Activated CD8-positive, alpha-beta memory T cell treated with anti-CD3 and anti-CD28 coated beads, Interleukin-2, amount 10 ng/mL, durations not matched to agents 7 days and 5 days (primary cell): ENCODE data around the gene ZNF670. TPM values are rescaled to one million over a fixed set of nuclear protein-coding genes. Genes with fewer than 3 reads are reported as not detected.
"Not testable (repeated sequence)": the region's sequence is repeated elsewhere in the genome, so short reads cannot be mapped to it uniquely, and the experiment has no call there.

ENCODE experiments used
- ATAC-seq: fragments of 150-1000 bp; cut with Tn5 transposase; one replicate; pipeline ENCODE4 v1.10.0; 2021; ENCODE audit warnings: moderate library complexity
- CTCF ChIA-PET: fragments of 350-600 bp; sonication (Branson Sonifier 250); formaldehyde crosslinking; loops from one replicate; lab custom pipeline; 2021; ENCODE audit warnings: antibody characterized with exemption; lab: Charles Lee
- DNase-seq: peaks from one replicate; pipeline ENCODE4 v3.0.0-alpha.2; 2020
- H3K27ac Mint-ChIP-seq: one replicate; pipeline ENCODE4 v1.8.0; 2021; ENCODE audit warnings: mild to moderate bottlenecking, mixed read lengths
- H3K27me3 Mint-ChIP-seq: one replicate; pipeline ENCODE4 v1.8.0; 2021; ENCODE audit warnings: mixed read lengths
- H3K36me3 Mint-ChIP-seq: one replicate; pipeline ENCODE4 v1.8.0; 2021; ENCODE audit warnings: mild to moderate bottlenecking, mixed read lengths
- H3K4me1 Mint-ChIP-seq: one replicate; pipeline ENCODE4 v1.8.0; 2021; ENCODE audit warnings: mixed read lengths
- H3K4me3 Mint-ChIP-seq: one replicate; pipeline ENCODE4 v1.8.0; 2021; ENCODE audit warnings: mild to moderate bottlenecking, moderate library complexity, mixed read lengths
- H3K9me3 Mint-ChIP-seq: one replicate; pipeline ENCODE4 v1.8.0; 2022; ENCODE audit warnings: low read depth, mixed read lengths
- total RNA-seq, 2 experiments: library from RNA; stranded (reverse); gene quantifications; one replicate each; pipeline ENCODE4 v1.2.3, GENCODE V29; 2021

Gene ZNF670
- total RNA-seq = 1 to 10 TPM; 1.0 to 1.3 TPM

GRCh38 chr1:247078258-247079140 lies at the start of gene ZNF670:
Gene ZNF670, minus strand, starts transcription at chr1:247078811. Its CDS starts 215 bp downstream, at chr1:247078596.
- peak within 1 kb of the TSS; percentile 80 for H3K4me3 Mint-ChIP-seq
- CTCF ChIA-PET = interaction anchor here (1.9 kb wide), 1 partner anchor 132 kb away, joined by 6 read pairs; no protein-coding TSS in a partner anchor
- H3K27me3 Mint-ChIP-seq = peaks cover 6% of the 10 kb centered on the region
- peak; percentile 100 for ATAC-seq
- peak; percentile 90 for DNase-seq
- peaks cover 21% of the 10 kb centered on the region for H3K4me1 Mint-ChIP-seq
- H3K36me3 Mint-ChIP-seq = peaks cover 16% of the 10 kb centered on the region
- H3K27ac Mint-ChIP-seq = peak within 1 kb of the TSS; percentile 70
- H3K9me3 Mint-ChIP-seq = peaks cover 2% of the 10 kb centered on the region

- Mint-ChIP-seq H3K9me3 (peaks cover 14% of the 10 kb centered on the region), H3K4me3 (peak overlapping the region; percentile 72), H3K36me3 (peaks cover 31% of the 10 kb centered on the region), H3K27ac (peak overlapping the region; percentile 66)
- not testable (repeated sequence) for ATAC-seq, H3K4me1 Mint-ChIP-seq, H3K27me3 Mint-ChIP-seq, DNase-seq
- CTCF ChIA-PET = interaction anchor here (1.1 kb wide), 1 partner anchor 42 kb away, joined by 5 read pairs; no protein-coding TSS in a partner anchor
Observed at GRCh38 chr1:247127519-247128282, 49.1 kb upstream of the ZNF670 start.

GRCh38 chr1:247126601-247127000 lies 48.0 kb upstream of the ZNF670 start:
- H3K36me3 Mint-ChIP-seq = peaks cover 21% of the 10 kb centered on the region
- DNase-seq, H3K4me3 Mint-ChIP-seq, H3K4me1 Mint-ChIP-seq, H3K27me3 Mint-ChIP-seq, CTCF ChIA-PET, H3K9me3 Mint-ChIP-seq, H3K27ac Mint-ChIP-seq: not testable (repeated sequence)
- peak; percentile 75 for ATAC-seq

GRCh38 chr1:247126166-247126565 lies 47.6 kb upstream of the ZNF670 start:
- peaks cover 20% of the 10 kb centered on the region for H3K36me3 Mint-ChIP-seq
- H3K27ac Mint-ChIP-seq, H3K9me3 Mint-ChIP-seq, H3K27me3 Mint-ChIP-seq, H3K4me3 Mint-ChIP-seq, H3K4me1 Mint-ChIP-seq, DNase-seq, CTCF ChIA-PET: not testable (repeated sequence)
- ATAC-seq = peak; percentile 99

- H3K27me3 Mint-ChIP-seq = no peaks in the 10 kb centered on the region
- CTCF ChIA-PET = no interaction called here
- no peaks in the 10 kb centered on the region for H3K4me1 Mint-ChIP-seq
- DNase-seq (no peak), ATAC-seq (no peak)
- no peak overlapping the region for H3K4me3 Mint-ChIP-seq
- no peak overlapping the region for H3K27ac Mint-ChIP-seq
- peaks cover 3% of the 10 kb centered on the region for H3K9me3 Mint-ChIP-seq
- peaks cover 2% of the 10 kb centered on the region for H3K36me3 Mint-ChIP-seq
Observed at GRCh38 chr1:247121382-247121781, 42.8 kb upstream of the ZNF670 start.

GRCh38 chr1:247120408-247120668 lies 41.7 kb upstream of the ZNF670 start:
- H3K9me3 Mint-ChIP-seq, H3K4me1 Mint-ChIP-seq, H3K36me3 Mint-ChIP-seq, ATAC-seq, H3K27me3 Mint-ChIP-seq, H3K27ac Mint-ChIP-seq, CTCF ChIA-PET, DNase-seq, H3K4me3 Mint-ChIP-seq: not testable (repeated sequence)

GRCh38 chr1:247119600-247120407 lies 41.2 kb upstream of the ZNF670 start:
- H3K4me3 Mint-ChIP-seq = no peak overlapping the region
- H3K27me3 Mint-ChIP-seq = no peaks in the 10 kb centered on the region
- no peaks in the 10 kb centered on the region for H3K4me1 Mint-ChIP-seq
- DNase-seq (no peak), ATAC-seq (peak; percentile 55)
- peaks cover 2% of the 10 kb centered on the region for H3K36me3 Mint-ChIP-seq
- peaks cover 3% of the 10 kb centered on the region for H3K9me3 Mint-ChIP-seq
- no peak overlapping the region for H3K27ac Mint-ChIP-seq
- CTCF ChIA-PET = no interaction called here

- peaks cover 3% of the 10 kb centered on the region for H3K9me3 Mint-ChIP-seq
- H3K36me3 Mint-ChIP-seq = peaks cover 2% of the 10 kb centered on the region
- H3K4me1 Mint-ChIP-seq = no peaks in the 10 kb centered on the region
- ATAC-seq (peak; percentile 68), DNase-seq (peak; percentile 52)
- CTCF ChIA-PET = no interaction called here
- H3K4me3 Mint-ChIP-seq = no peak overlapping the region
- no peak overlapping the region for H3K27ac Mint-ChIP-seq
- H3K27me3 Mint-ChIP-seq = no peaks in the 10 kb centered on the region
Observed at GRCh38 chr1:247118946-247119446, 40.4 kb upstream of the ZNF670 start.

GRCh38 chr1:247115545-247115944 lies 36.9 kb upstream of the ZNF670 start:
- no peak overlapping the region for H3K27ac Mint-ChIP-seq
- H3K9me3 Mint-ChIP-seq = no peaks in the 10 kb centered on the region
- DNase-seq (no peak), ATAC-seq (no peak)
- H3K27me3 Mint-ChIP-seq = peaks cover 20% of the 10 kb centered on the region
- no peak overlapping the region for H3K4me3 Mint-ChIP-seq
- H3K36me3 Mint-ChIP-seq = peaks cover 5% of the 10 kb centered on the region
- CTCF ChIA-PET = no interaction called here
- H3K4me1 Mint-ChIP-seq = peaks cover 5% of the 10 kb centered on the region

GRCh38 chr1:247115141-247115510 lies 36.5 kb upstream of the ZNF670 start:
- Mint-ChIP-seq H3K9me3 (no peaks in the 10 kb centered on the region), H3K4me1 (peaks cover 6% of the 10 kb centered on the region), H3K27ac (no peak overlapping the region), H3K4me3 (no peak overlapping the region), H3K36me3 (peaks cover 5% of the 10 kb centered on the region), H3K27me3 (peaks cover 22% of the 10 kb centered on the region)
- CTCF ChIA-PET = no interaction called here
- DNase-seq (no peak), ATAC-seq (no peak)

GRCh38 chr1:247114351-247115140 lies 35.9 kb upstream of the ZNF670 start:
- Mint-ChIP-seq H3K27me3 (peaks cover 27% of the 10 kb centered on the region), H3K4me1 (peaks cover 6% of the 10 kb centered on the region), H3K4me3 (no peak overlapping the region), H3K9me3 (no peaks in the 10 kb centered on the region), H3K36me3 (peaks cover 5% of the 10 kb centered on the region), H3K27ac (no peak overlapping the region)
- CTCF ChIA-PET = no interaction called here
- DNase-seq = no peak
- ATAC-seq = no peak

- H3K27me3 Mint-ChIP-seq = peaks cover 35% of the 10 kb centered on the region
- DNase-seq (no peak), ATAC-seq (no peak)
- no peak overlapping the region for H3K27ac Mint-ChIP-seq
- CTCF ChIA-PET = no interaction called here
- H3K9me3 Mint-ChIP-seq = no peaks in the 10 kb centered on the region
- H3K4me3 Mint-ChIP-seq = no peak overlapping the region
- H3K36me3 Mint-ChIP-seq = peaks cover 5% of the 10 kb centered on the region
- H3K4me1 Mint-ChIP-seq = peaks cover 6% of the 10 kb centered on the region
Observed at GRCh38 chr1:247113733-247114271, 35.2 kb upstream of the ZNF670 start.
